Lung (tissue), 12 donors: ENCODE measurements around the gene MEF2B. TPM values are rescaled to one million over a fixed set of nuclear protein-coding genes. Genes with fewer than 3 reads are reported as not detected.
A peak's percentile ranks its signal among the peaks of the same experiment; 100 is the strongest.

ENCODE experiments used
- ATAC-seq: fragments of 200-7000 bp; cut with Tn5 transposase; one replicate; pipeline ENCODE4 v1.9.1; 2020; ENCODE audit warnings: moderate number of reproducible peaks; ENCODE audit not compliant: insufficient read depth, low FRiP score
- DNase-seq, 3 donors: peaks; one replicate each; pipeline ENCODE4 v3.0.0-alpha.2; 2013 to 2017
- H3K27ac ChIP-seq, 2 donors: one replicate each; pipeline ENCODE4 v1.5.1; 2013; ENCODE audit warnings: mild to moderate bottlenecking in 2 of 2, moderate library complexity in 2 of 2, control low read depth in 1 of 2, inconsistent platforms in 1 of 2, low read depth in 1 of 2, low read length in 1 of 2
- H3K27me3 ChIP-seq, 3 donors: one replicate each; pipeline ENCODE4 v1.5.1; 2013; ENCODE audit warnings: low read length in 2 of 3; ENCODE audit not compliant: control insufficient read depth in 3 of 3, insufficient read depth in 3 of 3
- H3K36me3 ChIP-seq, 4 donors: one replicate each; pipeline ENCODE4 v1.5.1; 2013; ENCODE audit warnings: low read length in 4 of 4, mild to moderate bottlenecking in 1 of 4, moderate library complexity in 1 of 4; ENCODE audit not compliant: control insufficient read depth in 4 of 4, insufficient read depth in 4 of 4
- H3K4me1 ChIP-seq, 5 donors: one replicate each; pipeline ENCODE4 v1.5.1; 2013; ENCODE audit warnings: low read length in 5 of 5, mild to moderate bottlenecking in 2 of 5, moderate library complexity in 1 of 5; ENCODE audit not compliant: control insufficient read depth in 5 of 5, insufficient read depth in 5 of 5
- H3K4me3 ChIP-seq: one replicate; pipeline ENCODE4 v1.5.1; 2013; ENCODE audit warnings: mild to moderate bottlenecking, control low read depth, moderate library complexity
- H3K9ac ChIP-seq, 2 donors: one replicate each; pipeline ENCODE4 v1.5.1; 2013; ENCODE audit warnings: low read length in 2 of 2, control low read depth in 1 of 2; ENCODE audit not compliant: insufficient read depth in 1 of 2
- H3K9me3 ChIP-seq, 4 donors: one replicate each; pipeline ENCODE4 v1.5.1; 2013; ENCODE audit warnings: low read length in 3 of 4, mild to moderate bottlenecking in 1 of 4, moderate library complexity in 1 of 4; ENCODE audit not compliant: control insufficient read depth in 4 of 4, insufficient read depth in 3 of 4
- WGBS, 2 donors: extraction: QIAGEN DNeasy Blood & Tissue Kit; methylation state at CpG; one replicate each; pipeline ENCODE4 v1.1.7; 2013; 5-methylcytosine and 5-hydroxymethylcytosine counted together
- polyA plus RNA-seq, 2 donors: library from polyadenylated mRNA; stranded (reverse); fragments of 200-250 nt; gene quantifications; one replicate each; pipeline ENCODE4 v1.2.1, GENCODE V29; 2013
- total RNA-seq, 2 donors: library from RNA; depleted of rRNA in 1 of 2; stranded (reverse); fragments of >200 nt in 1 of 2; gene quantifications; one replicate each; pipeline ENCODE4 v1.2.1, GENCODE V29; 2014 to 2021
- TF ChIP-seq, protein P1 (sequence below): IDR thresholded peaks from 2 replicates; pipeline ENCODE4 v1.5.1; 2012; ENCODE audit warnings: mild to moderate bottlenecking; ENCODE audit errors: control extremely low read depth, extremely low read depth
- donor health status: control.
- donor health status: control.
- donor health status: Bipolar disorder and iron deficiency.
- donor health status: healthy.
- donor health status: DM: yes; HTN: yes; CAD: no.

MEF2B gene
- total and polyA plus RNA-seq, 4 donors = 0.44 to 1.8 (median 0.61) TPM

- 52% methylated on average over 7 of the region's 7 CpGs for WGBS, 2 donors
- Histone ChIP-seq H3K4me1 (peaks cover 0 to 26% (median 5%) of the 10 kb centered on the region in 5 donors), H3K27me3 (no peaks in the 10 kb centered on the region), H3K27ac (no peak overlapping the region), H3K4me3 (no peak overlapping the region), H3K9me3 (no peaks in the 10 kb centered on the region), H3K9ac (no peak overlapping the region), H3K36me3 (peaks cover 0 to 3% (median 0%) of the 10 kb centered on the region in 4 donors)
- TF ChIP-seq, protein P1, sequence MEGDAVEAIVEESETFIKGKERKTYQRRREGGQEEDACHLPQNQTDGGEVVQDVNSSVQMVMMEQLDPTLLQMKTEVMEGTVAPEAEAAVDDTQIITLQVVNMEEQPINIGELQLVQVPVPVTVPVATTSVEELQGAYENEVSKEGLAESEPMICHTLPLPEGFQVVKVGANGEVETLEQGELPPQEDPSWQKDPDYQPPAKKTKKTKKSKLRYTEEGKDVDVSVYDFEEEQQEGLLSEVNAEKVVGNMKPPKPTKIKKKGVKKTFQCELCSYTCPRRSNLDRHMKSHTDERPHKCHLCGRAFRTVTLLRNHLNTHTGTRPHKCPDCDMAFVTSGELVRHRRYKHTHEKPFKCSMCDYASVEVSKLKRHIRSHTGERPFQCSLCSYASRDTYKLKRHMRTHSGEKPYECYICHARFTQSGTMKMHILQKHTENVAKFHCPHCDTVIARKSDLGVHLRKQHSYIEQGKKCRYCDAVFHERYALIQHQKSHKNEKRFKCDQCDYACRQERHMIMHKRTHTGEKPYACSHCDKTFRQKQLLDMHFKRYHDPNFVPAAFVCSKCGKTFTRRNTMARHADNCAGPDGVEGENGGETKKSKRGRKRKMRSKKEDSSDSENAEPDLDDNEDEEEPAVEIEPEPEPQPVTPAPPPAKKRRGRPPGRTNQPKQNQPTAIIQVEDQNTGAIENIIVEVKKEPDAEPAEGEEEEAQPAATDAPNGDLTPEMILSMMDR = no peak
- DNase-seq = peak; percentile 46 to 56 (median 55)
- no peak for ATAC-seq
Observed at GRCh38 chr19:19113040-19113626, 56.9 kb downstream of the MEF2B start.

DNA sequence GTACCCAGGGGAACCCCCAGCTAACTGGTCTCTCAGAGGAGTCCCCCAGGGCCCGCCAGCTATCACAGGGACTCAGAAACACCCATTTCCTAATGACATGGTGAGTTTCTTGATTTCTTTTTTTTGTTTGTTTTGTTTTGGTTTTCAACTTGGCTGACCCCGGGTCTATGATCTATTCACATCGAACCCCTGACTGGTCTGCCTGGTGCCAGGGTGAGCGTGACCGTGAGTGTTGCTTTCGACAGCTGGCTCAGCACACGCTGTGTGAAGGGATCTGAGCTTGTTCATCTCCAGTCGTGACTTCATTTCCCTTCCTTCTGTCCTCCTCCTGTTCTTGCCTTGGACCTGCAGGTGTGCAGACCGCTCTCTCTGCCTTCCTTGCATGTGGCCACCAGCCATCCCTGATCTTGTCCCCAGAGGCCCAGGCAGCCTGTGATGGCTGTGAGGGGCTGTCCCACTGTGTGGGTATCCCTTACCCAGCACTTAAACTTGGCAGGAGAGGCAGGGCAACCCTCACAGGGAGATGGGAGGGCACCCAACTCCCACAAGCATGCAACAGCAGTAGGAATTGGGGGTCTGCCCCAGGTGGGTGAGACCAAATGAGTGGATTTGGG, 58.0 kb downstream of the MEF2B start:
- no peak overlapping the region for H3K9ac ChIP-seq
- ATAC-seq = no peak

DNA sequence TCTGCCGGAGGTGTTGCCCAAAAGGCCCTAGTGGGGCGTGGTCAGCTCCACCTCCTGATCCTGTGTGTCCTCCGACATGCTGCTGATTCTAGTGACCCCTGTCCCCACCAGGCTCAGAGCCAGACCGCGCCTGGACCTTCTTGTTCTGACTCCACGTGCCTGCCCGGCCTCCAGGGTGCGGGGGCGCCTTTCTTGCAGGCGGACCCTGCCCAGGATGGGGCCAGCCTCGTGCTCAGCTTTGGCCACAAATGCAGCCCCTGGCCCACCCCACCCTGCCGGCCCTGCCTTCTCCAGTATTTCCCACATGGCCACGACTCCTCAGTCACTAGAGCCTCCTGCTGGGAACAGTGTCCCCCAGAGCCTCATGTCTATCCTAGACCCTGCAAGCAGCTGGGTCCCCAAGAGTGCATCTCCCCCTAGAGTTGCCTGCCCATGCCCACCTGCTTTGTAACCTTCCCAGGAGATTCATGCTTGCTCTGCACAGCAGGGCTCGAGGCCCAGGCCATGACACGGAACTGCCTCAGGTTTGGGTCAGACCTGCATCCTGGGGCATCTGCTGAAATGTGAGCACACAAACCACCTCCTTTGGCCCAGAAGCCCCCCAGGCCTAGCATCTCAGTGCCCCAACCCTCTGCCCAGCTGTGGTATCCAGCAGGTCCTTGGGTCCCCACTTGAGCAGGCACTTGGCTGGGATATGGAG, 58.8 kb downstream of the MEF2B start:
- Histone ChIP-seq H3K4me3 (no peak overlapping the region), H3K9me3 (no peaks in the 10 kb centered on the region), H3K27me3 (no peaks in the 10 kb centered on the region), H3K27ac (no peak overlapping the region), H3K36me3 (peaks cover 0 to 7% (median 0%) of the 10 kb centered on the region in 4 donors), H3K9ac (no peak overlapping the region), H3K4me1 (peaks cover 0 to 28% (median 5%) of the 10 kb centered on the region in 5 donors)
- TF ChIP-seq, protein P1 = no peak
- WGBS, 2 donors = 75 to 77% methylated on average over 15 of the region's 15 CpGs
- DNase-seq (no peak), ATAC-seq (no peak)

More for the DNA sequence above, 58.0 kb downstream of the MEF2B start:
- Histone ChIP-seq H3K27ac (no peak overlapping the region), H3K4me3 (no peak overlapping the region), H3K36me3 (peaks cover 0 to 7% (median 0%) of the 10 kb centered on the region in 4 donors), H3K9me3 (no peaks in the 10 kb centered on the region), H3K4me1 (peaks cover 0 to 26% (median 5%) of the 10 kb centered on the region in 5 donors), H3K27me3 (no peaks in the 10 kb centered on the region)
- WGBS, 2 donors = 84 to 87% methylated on average over 9 of the region's 9 CpGs
- TF ChIP-seq, protein P1 = no peak
- DNase-seq = peak in 1 of 3 donors; percentile 18
